Fibroblast of gingiva (primary cell): ENCODE measurements around the gene RASA3.

ENCODE experiments used
- DNase-seq: peaks from one replicate; pipeline ENCODE4 v3.0.0-alpha.2; 2011; ENCODE audit warnings: low read depth

Gene RASA3

DNA sequence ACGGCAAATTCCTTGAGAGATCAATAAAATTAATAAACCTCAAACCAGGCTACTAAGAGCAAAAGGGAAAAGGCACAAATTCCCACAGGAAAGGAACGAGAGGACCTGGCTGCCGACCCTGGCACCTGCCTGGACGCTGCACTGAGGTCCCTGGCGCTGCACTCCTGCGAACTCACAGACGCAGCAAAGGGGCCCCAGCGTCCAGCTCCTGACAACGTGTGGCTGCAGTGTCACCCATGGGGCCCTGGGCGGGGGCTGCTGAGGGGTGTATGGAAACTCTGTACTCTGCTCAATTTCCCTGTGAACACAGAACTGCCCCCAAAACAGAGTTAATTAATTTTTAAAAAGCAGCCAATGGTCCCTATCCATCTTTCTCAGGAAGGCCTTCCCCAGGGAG lies 97.2 kb downstream of the RASA3 start:
- DNase-seq = no peak

DNA sequence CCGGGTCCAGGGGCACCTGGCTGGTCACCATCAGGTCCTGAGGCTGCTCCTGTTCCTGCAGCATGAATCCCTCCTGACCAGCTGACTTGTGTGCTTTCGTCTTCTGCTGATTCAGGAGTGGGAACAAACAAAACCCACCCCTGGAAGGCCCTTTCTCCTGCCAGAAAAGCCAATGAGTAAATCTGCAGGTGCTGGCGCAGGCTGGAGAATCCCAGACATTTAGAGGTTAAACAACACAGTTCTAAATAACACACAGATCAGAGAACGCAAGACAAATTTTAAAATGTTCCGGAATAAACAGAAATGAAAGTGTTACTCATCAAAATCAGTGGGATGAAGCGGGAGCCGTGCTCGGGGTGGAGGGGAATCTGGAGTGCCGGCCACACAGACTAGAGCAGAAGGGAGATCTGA lies 97.9 kb downstream of the RASA3 start:
- DNase-seq = no peak

GRCh38 chr13:114033541-114034315 lies 98.7 kb downstream of the RASA3 start:
- no peak for DNase-seq

DNA sequence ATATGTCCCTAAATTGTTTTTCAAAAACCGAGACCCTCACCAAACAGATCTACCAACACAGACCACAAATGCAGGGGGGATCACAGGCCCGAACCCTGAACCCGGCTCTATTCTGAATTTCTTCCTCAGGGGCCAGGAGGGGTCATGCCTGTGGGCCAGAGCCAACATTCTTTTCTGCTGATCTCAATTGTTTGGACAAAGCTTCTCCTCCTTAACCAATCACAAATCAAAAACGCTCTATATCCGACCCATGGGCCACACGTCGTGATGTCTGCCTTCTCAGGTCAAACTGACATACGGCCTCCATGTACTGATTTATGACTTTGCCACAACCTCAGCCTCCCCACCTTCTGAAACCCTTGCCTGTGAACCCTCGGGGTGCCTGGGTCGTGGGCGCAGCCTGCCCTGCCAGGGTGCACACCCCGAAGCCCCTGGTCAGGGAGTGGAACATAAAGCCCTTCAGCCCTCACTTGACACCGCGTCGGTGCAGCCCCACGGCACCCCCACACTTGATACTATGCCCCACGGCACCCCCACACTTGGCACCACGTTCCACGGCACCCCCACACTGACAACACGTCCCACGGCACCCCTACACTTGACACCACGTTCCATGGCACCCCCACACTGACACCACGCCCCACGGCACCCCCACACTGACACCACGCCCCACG lies 100.2 kb downstream of the RASA3 start:
- peak; percentile 61 for DNase-seq

GRCh38 chr13:114031631-114032030 lies 100.8 kb downstream of the RASA3 start:
- DNase-seq = no peak

GRCh38 chr13:114030666-114031610 lies 101.5 kb downstream of the RASA3 start:
- DNase-seq = no peak

DNA sequence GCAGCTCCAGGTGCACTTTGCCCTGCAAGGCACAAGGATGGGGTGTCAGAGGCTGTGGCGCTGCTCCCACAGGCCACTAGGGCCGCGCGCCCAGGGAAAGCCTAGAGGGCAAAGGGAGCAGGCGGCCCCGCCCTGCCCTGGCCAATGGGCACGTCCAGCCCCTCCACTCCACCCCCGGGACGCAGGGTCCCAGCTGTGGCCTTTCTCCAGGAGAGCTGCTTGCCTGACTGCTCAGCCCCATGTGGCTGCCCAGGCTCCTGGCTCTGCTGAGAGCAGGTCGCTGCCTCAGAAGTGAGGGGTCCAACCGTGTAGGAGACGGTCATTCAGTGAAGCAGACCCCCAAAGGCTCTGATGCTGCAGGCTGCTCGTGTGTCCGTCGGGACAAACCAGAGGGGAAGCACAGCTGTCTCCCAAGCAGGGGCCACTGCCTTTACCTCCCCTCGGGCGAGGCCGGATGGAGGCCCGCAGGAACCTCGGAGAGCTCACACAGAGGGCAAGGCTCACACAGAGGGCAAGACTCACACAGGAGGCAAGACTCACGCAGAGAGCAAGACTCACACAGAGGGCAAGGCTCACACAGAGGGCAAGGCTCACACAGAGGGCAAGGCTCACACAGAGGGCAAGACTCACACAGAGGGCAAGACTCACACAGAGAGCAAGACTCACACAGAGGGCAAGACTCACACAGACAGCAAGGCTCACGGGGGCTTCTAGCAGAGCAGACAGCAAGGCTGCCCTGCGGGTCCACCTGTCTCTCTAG lies 102.4 kb downstream of the RASA3 start:
- DNase-seq = no peak

GRCh38 chr13:114027826-114028225 lies 104.6 kb downstream of the RASA3 start:
- DNase-seq = no peak

GRCh38 chr13:114027046-114027715 lies 105.2 kb downstream of the RASA3 start:
- peak; percentile 71 for DNase-seq

GRCh38 chr13:114026481-114026880 lies 105.9 kb downstream of the RASA3 start:
- no peak for DNase-seq

DNA sequence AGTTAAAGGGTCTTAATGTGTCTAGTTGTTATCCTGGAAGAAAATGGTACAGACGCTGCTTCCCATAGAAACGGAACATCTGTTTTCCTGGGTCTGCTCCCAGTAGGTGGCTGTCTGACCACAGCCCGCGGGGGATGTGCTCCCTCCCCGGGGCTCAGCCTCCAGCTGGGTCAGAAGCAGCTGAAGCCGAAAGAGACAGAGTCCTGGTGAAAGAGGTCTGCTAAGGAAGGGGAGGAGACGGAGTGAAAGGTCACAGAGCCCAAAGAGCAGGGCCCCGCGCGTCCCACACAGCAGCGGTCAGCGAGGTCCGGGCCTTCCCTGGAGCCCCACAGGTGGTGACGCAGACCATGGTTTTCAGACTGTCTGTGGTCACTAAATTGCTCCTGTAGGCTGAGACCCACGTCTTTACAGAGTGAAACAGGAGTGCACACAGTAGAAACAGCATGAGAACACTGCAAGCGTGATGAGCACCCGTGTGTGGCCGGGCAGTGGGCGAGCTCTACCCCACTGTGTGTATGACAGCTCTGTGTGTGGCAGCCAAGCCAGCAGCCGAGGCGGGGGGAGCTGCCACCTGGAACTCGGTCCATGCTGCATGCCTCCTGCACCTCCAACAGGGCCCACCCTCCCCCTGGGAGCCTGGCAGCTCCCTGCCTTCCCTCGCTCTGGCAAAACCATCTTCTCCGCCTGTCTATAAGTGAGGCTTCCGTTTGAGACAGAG lies 106.5 kb downstream of the RASA3 start:
- DNase-seq = peak; percentile 77

- no peak for DNase-seq
Measured at GRCh38 chr13:114025405-114025713, 107.1 kb downstream of the RASA3 start.

GRCh38 chr13:114024603-114025404 lies 107.6 kb downstream of the RASA3 start:
- DNase-seq = no peak

- no peak for DNase-seq
Measured at GRCh38 chr13:114023716-114024602, 108.5 kb downstream of the RASA3 start.

DNA sequence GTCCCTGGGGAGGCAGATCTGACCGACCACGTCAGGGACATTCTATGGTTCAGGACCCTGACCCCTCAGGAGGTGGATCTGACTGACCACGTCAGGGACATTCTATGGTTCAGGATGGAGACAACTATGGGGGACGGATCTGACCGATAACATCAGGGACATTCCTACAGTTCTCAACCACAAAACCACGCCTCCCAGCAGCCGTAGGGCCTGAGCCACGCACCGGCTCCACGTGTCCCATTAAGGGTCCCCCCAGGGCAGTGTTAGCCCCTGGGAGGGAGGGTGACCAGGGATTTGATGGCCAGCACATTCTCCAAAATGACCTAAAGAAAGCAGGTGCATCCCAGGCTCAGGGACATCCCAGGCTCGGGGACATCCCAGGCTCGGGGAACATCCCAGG lies 109.5 kb downstream of the RASA3 start:
- DNase-seq = no peak

DNA sequence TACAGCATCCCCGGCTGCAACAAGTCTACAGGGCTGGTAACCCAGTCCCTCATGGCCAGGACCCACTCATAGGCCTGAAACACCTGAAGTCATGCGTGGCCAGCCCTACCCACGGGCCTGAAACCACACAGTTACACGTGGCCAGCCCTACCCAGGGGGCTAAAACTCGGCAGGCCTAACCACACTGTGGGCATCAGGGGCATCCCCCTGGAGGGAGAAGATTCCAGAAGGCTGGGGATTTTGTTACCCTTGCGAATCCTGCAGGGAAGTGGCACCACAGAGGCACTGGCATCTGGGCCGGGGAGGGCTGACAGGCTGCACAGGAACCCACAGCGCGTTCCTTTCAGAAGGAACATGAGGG lies 110.1 kb downstream of the RASA3 start:
- no peak for DNase-seq

DNA sequence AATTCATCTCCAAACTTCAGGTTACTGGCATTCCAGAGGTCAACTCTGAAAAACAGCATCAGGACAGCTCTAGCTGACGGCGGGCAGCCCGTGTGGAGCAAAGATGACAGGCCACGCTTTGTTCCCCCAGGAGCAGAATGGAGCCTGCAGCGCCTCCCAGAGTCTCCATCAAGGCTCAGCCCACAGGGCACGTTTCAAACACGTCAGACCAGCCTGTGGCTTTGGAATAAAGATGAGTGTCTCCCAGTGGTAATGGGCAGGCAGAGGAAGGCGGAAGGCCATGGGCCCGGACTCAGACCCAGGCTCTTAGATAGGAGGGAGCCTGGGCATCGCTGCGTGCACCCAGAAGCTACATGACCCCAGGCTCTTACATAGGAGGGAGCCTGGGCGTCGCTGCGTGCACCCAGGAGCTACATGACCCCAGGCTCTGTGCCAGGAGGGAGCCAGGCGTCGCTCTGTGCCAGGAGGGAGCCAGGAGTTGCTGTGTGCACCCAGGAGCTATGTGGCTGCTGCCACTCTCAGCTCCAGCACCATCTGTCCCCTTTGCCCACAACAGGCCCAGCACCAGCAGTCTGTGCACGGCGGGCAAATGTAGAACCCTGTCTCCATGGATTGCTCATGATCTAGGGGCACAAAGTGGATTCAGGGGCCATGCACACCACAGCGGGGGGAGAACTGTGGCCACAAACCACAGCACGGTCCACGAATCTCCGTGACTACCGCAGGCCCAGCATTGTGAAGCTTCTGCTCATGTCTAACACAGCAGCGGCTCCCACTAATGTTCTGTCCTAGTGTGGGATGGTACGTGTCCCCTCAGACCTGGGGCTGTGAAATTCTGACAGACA lies 110.7 kb downstream of the RASA3 start:
- no peak for DNase-seq
